ENCODE measurements around the gene ITGB6.

The ITGB6 gene

DNA sequence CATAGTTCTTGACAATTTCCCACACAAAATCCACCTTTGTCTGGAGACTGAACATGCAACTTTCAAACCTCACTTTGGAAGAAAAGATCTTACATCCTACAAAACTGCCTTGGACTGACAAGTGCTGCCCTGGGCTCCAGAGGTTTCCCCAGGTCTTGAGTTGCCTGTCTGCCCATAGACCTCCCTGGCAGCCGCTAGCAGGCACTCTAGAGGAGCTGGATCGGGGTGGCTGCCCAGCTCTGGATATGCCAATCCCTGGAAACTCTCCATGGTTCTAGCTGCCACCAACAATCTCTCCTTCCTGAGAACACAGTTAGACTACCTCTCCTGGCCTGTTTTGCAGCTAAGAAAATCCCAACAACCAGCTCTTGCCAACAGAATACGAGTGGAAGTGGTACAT lies 3.4 kb upstream of the ITGB6 start:
- no peak overlapping the region for H3K4me3 ChIP-seq (replicated peaks; ENCODE audit: low read depth, low read length)
- TF ChIP-seq, protein P1, sequence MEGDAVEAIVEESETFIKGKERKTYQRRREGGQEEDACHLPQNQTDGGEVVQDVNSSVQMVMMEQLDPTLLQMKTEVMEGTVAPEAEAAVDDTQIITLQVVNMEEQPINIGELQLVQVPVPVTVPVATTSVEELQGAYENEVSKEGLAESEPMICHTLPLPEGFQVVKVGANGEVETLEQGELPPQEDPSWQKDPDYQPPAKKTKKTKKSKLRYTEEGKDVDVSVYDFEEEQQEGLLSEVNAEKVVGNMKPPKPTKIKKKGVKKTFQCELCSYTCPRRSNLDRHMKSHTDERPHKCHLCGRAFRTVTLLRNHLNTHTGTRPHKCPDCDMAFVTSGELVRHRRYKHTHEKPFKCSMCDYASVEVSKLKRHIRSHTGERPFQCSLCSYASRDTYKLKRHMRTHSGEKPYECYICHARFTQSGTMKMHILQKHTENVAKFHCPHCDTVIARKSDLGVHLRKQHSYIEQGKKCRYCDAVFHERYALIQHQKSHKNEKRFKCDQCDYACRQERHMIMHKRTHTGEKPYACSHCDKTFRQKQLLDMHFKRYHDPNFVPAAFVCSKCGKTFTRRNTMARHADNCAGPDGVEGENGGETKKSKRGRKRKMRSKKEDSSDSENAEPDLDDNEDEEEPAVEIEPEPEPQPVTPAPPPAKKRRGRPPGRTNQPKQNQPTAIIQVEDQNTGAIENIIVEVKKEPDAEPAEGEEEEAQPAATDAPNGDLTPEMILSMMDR (IDR thresholded peaks at IDR 0.05; ENCODE audit: low read depth, low read length, missing control alignments) = no peak

DNA sequence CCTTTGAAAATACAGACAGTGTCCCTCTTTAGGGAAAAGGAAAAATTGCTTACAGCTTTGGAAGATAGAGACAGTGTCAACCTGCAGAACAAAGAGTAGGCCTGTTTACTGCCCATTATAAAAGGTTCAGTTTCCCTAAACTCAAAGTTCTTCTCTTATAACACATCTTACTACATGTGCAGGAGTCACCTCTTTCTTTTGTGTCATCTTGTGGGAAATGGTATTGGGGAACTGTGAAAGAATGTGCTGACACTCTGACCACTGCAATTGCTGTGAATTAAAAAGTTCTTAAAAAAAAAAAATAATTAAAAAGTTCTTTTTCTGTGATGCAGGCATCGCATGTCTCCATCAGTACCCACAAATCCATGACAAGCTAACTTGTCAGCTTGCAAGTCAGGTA lies 2.9 kb upstream of the ITGB6 start:
- no peak for DNase-seq (ENCODE audit: extremely low read depth, low read depth)
- no peak overlapping the region for H3K4me3 ChIP-seq (replicated peaks; ENCODE audit: low read depth, low read length)
- TF ChIP-seq, protein P1 (IDR thresholded peaks at IDR 0.05; ENCODE audit: low read depth, low read length, missing control alignments) = no peak

More for the DNA sequence above, 3.4 kb upstream of the ITGB6 start:
- no peak for DNase-seq (ENCODE audit: extremely low read depth, low read depth)

DNA sequence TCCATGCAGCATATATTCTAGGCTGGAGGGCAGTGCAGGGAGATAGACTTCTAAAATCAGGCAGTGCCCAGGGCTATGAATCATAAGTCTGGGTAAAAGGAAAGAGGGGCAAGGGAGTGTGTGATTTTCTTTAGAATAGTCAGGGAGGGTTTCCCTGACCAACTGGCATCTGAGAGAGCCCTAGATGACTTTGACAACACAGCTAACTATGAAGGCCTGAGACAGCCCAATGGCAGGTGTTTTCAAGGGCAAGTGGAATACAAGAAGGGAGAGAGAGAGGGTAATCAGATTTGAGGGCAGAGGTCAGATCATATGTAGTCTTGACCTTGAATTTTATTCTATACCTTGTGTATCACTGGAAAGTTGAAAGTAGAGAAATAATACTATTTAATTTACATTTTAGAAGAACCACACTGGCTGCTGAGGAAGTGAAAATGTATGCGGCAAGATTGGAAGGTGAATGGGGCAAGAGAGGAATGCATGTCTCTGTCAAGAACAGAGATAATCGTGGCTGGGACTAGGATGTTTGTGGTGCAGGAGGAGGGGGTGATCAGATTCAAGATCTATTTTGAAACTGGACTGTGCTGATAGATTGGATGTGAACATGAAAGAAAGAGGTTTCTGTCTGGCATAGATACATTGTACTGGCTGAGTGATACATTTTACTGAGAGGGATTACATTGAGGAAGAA lies 1.9 kb upstream of the ITGB6 start:
- no peak for DNase-seq (ENCODE audit: extremely low read depth, low read depth)
- no peak overlapping the region for H3K4me3 ChIP-seq (replicated peaks; ENCODE audit: low read depth, low read length)
- TF ChIP-seq, protein P1 (IDR thresholded peaks at IDR 0.05; ENCODE audit: low read depth, low read length, missing control alignments) = no peak

DNA sequence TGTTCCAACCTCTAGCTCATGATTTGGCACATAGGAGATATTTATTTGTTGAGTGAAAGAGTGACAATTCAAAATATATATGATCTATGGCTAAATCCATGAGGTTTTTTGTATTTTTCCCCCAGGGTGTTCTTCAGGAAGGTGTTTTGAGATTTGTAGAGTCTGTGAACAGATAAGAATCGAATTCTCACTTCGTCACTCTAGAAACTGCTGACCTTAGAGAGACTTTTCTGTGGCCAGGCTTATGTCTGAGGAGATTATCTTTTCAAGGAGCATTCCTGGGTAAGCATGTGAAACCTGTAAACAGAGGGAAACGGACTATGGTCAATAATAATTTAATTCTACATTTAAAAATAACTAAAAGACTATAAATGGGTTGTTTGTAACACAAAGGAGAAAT lies 849 bp upstream of the ITGB6 start:
- DNase-seq (ENCODE audit: extremely low read depth, low read depth) = no peak
- H3K4me3 ChIP-seq (replicated peaks; ENCODE audit: low read depth, low read length) = no peak overlapping the region
- TF ChIP-seq, protein P1 (IDR thresholded peaks at IDR 0.05; ENCODE audit: low read depth, low read length, missing control alignments) = no peak

DNA sequence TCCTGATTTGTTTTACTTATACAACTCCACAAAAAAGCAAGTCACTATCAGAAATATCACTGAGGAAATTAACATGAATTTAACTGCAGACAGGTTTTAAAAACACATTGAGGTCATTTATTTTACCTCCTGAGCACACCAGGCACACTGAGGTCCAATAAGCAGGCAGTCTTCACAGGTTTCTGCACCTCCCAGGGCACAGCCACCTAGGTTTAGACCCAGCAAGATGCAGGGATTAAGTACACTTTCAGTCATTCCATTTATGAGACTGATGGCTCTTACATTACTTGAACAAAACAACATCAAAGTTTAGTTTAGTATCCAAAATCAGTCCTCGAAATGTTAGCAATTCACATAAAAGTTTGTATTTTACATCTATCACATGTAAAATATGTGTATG lies 1.0 kb downstream of the ITGB6 start:
- DNase-seq (ENCODE audit: extremely low read depth, low read depth) = no peak
- TF ChIP-seq, protein P1 (IDR thresholded peaks at IDR 0.05; ENCODE audit: low read depth, low read length, missing control alignments) = no peak
- H3K4me3 ChIP-seq (replicated peaks; ENCODE audit: low read depth, low read length) = no peak overlapping the region

DNA sequence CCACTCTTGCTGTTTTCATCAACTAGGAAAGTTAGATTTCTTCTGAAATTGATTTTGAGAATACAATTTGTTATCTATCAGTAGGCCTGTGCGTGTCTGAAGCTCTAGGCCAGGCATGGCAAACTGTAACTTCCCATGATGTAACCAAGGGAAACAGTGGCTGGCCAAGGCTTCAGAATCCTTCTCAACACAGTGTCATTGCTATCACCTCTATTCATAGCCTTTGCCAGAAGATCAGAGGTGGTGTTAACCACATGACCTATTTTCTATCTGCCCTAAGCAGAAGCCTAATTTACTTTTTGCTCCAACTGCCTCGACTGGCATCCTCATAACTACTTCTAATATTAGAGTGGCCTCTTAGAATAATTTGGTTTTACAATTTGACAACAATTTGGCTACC lies 2.5 kb downstream of the ITGB6 start:
- TF ChIP-seq, protein P1 (IDR thresholded peaks at IDR 0.05; ENCODE audit: low read depth, low read length, missing control alignments) = no peak
- H3K4me3 ChIP-seq (replicated peaks; ENCODE audit: low read depth, low read length) = no peak overlapping the region
- DNase-seq (ENCODE audit: extremely low read depth, low read depth) = no peak

DNA sequence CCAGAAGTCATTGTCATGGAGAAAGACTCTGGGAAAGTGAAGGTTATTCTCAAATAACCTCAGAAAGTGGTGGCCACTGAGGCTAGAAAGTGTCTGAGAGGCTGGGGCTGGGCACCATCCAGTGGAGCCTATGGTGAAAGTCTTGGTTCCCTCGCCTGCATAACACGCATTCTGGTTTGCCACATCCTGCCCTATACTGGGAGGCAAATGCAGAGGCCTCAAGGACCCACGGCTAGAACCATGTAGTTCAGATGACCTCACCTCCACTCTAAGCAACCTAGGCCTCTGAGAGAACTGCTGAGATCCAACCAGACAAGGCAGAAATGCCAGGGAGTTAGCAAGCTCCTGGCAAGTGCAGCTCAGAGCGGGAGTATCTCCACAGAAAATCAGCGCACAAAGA lies 5.1 kb downstream of the ITGB6 start:
- H3K4me3 ChIP-seq (replicated peaks; ENCODE audit: low read depth, low read length) = no peak overlapping the region
- TF ChIP-seq, protein P1 (IDR thresholded peaks at IDR 0.05; ENCODE audit: low read depth, low read length, missing control alignments) = no peak
- DNase-seq (ENCODE audit: extremely low read depth, low read depth) = no peak

Measured in HFF-Myc (cell line).